Loucy (cell line): ENCODE data around the gene ROS1.

ENCODE experiments used
- H2AFZ ChIP-seq: fragments of 200-600 bp; sonication (generic); 2 replicates; pipeline ENCODE4 v1.6.0; 2016; ENCODE audit warnings: antibody characterized with exemption, mild to moderate bottlenecking, low read length, moderate library complexity
- H3F3A ChIP-seq: fragments of 200-600 bp; 2 replicates; pipeline ENCODE4 v1.6.0; 2016; ENCODE audit warnings: antibody characterized with exemption, low read depth, mild to moderate bottlenecking
- H3K27me3 ChIP-seq: fragments of 200-600 bp; sonication (generic); 2 replicates; pipeline ENCODE4 v1.6.1; 2014; ENCODE audit warnings: low read length, mild to moderate bottlenecking; ENCODE audit not compliant: insufficient read depth, poor library complexity, severe bottlenecking
- H3K36me3 ChIP-seq: fragments of 200-600 bp; sonication (generic); 2 replicates; pipeline ENCODE4 v1.6.1; 2016; ENCODE audit warnings: low read length; ENCODE audit not compliant: insufficient read depth
- H3K4me1 ChIP-seq: fragments of 200-600 bp; sonication (generic); 2 replicates; pipeline ENCODE4 v1.5.1; 2014; ENCODE audit warnings: low read length, mild to moderate bottlenecking; ENCODE audit not compliant: insufficient read depth, poor library complexity, severe bottlenecking
- H3K4me2 ChIP-seq: fragments of 200-600 bp; sonication (generic); 2 replicates; pipeline ENCODE4 v1.6.0; 2014; ENCODE audit warnings: antibody characterized with exemption, low read length, low read depth, mild to moderate bottlenecking; ENCODE audit not compliant: poor library complexity, severe bottlenecking
- H3K4me3 ChIP-seq: fragments of 200-600 bp; sonication (generic); 2 replicates; pipeline ENCODE4 v1.5.1; 2014; ENCODE audit warnings: low read length, mild to moderate bottlenecking, mixed read lengths; ENCODE audit not compliant: poor library complexity, severe bottlenecking
- H3K79me2 ChIP-seq: fragments of 200-600 bp; sonication (generic); 2 replicates; pipeline ENCODE4 v1.6.1; 2014; ENCODE audit warnings: low read length; ENCODE audit not compliant: insufficient read depth
- H3K9ac ChIP-seq: fragments of 200-600 bp; sonication (generic); 2 replicates; pipeline ENCODE4 v1.6.0; 2014; ENCODE audit warnings: mild to moderate bottlenecking, low read depth, low read length, moderate library complexity; ENCODE audit not compliant: poor library complexity, severe bottlenecking
- H3K9me2 ChIP-seq: fragments of 200-600 bp; sonication (generic); replicated peaks from 2 replicates; pipeline ENCODE4 v1.6.1; 2016; ENCODE audit warnings: low read depth, low read length, mixed read lengths
- H3K9me3 ChIP-seq: fragments of 200-600 bp; sonication (generic); 2 replicates; pipeline ENCODE4 v1.6.1; 2014; ENCODE audit warnings: mild to moderate bottlenecking, antibody characterized with exemption, low read length, low read depth; ENCODE audit not compliant: insufficient read depth
- H4K20me1 ChIP-seq: fragments of 200-600 bp; sonication (generic); 2 replicates; pipeline ENCODE4 v1.6.0; 2014; ENCODE audit warnings: antibody characterized with exemption, low read length, mild to moderate bottlenecking; ENCODE audit not compliant: insufficient read depth, poor library complexity, severe bottlenecking
- CTCF ChIP-seq: fragments of 200-600 bp; sonication (generic); conservative IDR thresholded peaks from 2 replicates; pipeline ENCODE4 v1.5.1; 2014; ENCODE audit warnings: mild to moderate bottlenecking, antibody characterized with exemption, low read length
- EZH2phosphoT487 ChIP-seq: fragments of 200-600 bp; IDR thresholded peaks from 2 replicates; pipeline ENCODE4 v1.6.1; 2018; ENCODE audit warnings: antibody characterized with exemption, mild to moderate bottlenecking, moderate library complexity, borderline replicate concordance

The ROS1 gene

GRCh38 chr6:117270843-117271507 is 154.8 kb downstream of the ROS1 start:
- Histone ChIP-seq H2AFZ (no peak overlapping the region), H3K79me2 (no peaks in the 10 kb centered on the region), H3F3A (no peaks in the 10 kb centered on the region), H3K36me3 (no peaks in the 10 kb centered on the region), H3K4me2 (no peak overlapping the region), H4K20me1 (no peaks in the 10 kb centered on the region), H3K9me3 (no peaks in the 10 kb centered on the region), H3K4me3 (no peak overlapping the region), H3K4me1 (no peaks in the 10 kb centered on the region), H3K9me2 (no peaks in the 10 kb centered on the region), H3K27me3 (no peaks in the 10 kb centered on the region), H3K9ac (no peak overlapping the region)
- no peak for TF ChIP-seq CTCF
- TF ChIP-seq EZH2phosphoT487, result no peak

- no peak overlapping the region for H3K4me3 ChIP-seq
- TF ChIP-seq CTCF (no peak), EZH2phosphoT487 (no peak)
- H3K36me3 ChIP-seq, result no peaks in the 10 kb centered on the region
- H3K79me2 ChIP-seq, result no peaks in the 10 kb centered on the region
- no peak overlapping the region for H3K9ac ChIP-seq
- no peaks in the 10 kb centered on the region for H3K4me1 ChIP-seq
- no peaks in the 10 kb centered on the region for H3F3A ChIP-seq
- H3K9me2 ChIP-seq, result no peaks in the 10 kb centered on the region
- H3K27me3 ChIP-seq, result no peaks in the 10 kb centered on the region
- no peaks in the 10 kb centered on the region for H3K9me3 ChIP-seq
- H4K20me1 ChIP-seq, result no peaks in the 10 kb centered on the region
- no peak overlapping the region for H2AFZ ChIP-seq
- no peak overlapping the region for H3K4me2 ChIP-seq
These were observed 155.5 kb downstream of the ROS1 start for GRCh38 chr6:117270055-117270842.

GRCh38 chr6:117269638-117270054 is 156.1 kb downstream of the ROS1 start:
- Histone ChIP-seq H4K20me1 (no peaks in the 10 kb centered on the region), H3K4me2 (no peak overlapping the region), H3K36me3 (no peaks in the 10 kb centered on the region), H3K27me3 (no peaks in the 10 kb centered on the region), H2AFZ (no peak overlapping the region), H3K4me1 (no peaks in the 10 kb centered on the region), H3K9ac (no peak overlapping the region), H3K79me2 (no peaks in the 10 kb centered on the region), H3F3A (no peaks in the 10 kb centered on the region), H3K9me2 (no peaks in the 10 kb centered on the region), H3K4me3 (no peak overlapping the region), H3K9me3 (no peaks in the 10 kb centered on the region)
- no peak for TF ChIP-seq EZH2phosphoT487
